GM18508 (cell line): Measurements from ENCODE around the gene ARHGAP24.

ENCODE experiments used
- ATAC-seq: cut with Tn5 transposase; IDR thresholded peaks from one replicate; pipeline ENCODE4 v1.9.1; 2021; ENCODE audit warnings: moderate number of reproducible peaks; ENCODE audit not compliant: insufficient read depth, unreplicated experiment

ARHGAP24 gene

DNA sequence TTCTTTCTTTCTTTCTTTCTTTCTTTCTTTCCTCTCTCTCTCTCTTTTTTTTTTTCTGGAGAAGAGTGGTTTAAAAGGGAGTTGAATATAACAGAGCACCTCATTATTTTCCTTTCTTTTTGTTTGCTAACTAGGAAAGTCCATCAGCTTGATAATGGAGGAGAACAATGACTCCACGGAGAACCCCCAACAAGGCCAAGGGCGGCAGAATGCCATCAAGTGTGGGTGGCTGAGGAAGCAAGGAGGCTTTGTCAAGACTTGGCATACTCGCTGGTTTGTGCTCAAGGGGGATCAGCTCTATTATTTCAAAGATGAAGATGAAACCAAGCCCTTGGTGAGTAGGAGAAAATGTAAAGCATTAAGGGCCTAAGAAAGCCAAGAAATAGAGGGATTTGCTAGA, 95.4 kb downstream of the ARHGAP24 start:
- no peak for ATAC-seq

DNA sequence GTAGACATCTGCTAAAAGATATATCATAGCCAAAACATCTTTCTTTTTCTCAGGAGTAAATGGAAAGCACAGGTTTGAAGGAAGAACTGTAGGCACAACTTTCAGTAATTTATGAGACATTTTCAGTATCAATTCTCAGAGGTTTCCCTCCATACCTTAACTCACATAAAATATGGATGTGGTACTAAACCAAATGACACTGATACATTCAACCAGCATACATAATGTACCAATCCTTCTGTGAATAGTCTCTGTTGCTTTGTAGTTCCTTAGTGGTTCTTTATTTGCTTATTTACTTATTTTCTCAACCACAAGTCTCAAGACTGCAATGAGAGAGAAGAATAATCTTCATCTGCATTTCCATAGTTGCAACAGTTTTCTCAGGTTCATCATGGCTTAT, 96.1 kb downstream of the ARHGAP24 start:
- ATAC-seq = no peak

DNA sequence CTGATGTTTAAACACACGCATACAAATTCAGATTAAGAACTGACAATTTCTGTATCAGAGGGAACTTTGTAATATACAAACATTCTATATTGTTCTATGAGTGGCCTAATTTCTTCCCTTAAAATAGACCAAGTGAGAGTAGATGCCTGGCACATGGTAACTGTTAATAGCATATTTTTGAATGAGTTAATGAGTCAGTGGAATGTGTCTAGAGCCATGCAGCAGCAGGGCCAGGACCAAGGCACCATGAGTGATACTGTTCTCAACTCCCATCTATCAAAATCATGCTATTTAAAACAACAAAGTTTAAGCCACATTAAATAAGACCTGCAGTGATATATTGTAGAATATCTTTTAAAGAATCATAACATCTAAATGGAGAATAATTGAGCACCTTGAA, 98.3 kb downstream of the ARHGAP24 start:
- no peak for ATAC-seq

DNA sequence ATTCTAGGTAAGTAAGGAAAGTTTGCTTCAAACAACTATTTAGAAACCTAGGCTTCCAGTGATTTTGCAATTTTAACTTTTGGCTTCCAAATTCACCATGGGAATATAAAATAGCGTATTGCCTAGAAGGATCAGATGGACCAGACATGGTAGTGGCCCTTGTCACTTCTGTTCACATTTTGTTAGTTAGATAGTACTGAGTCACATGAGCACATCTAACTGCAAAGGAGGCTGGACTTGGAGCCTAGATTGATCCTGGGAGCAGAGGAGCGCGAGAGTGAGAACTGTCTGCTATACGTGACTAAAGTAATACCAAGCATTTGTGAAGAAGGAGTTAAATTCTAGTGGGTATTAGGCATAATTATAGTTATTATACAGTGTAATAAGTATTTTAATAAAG, 102.4 kb downstream of the ARHGAP24 start:
- ATAC-seq = no peak

DNA sequence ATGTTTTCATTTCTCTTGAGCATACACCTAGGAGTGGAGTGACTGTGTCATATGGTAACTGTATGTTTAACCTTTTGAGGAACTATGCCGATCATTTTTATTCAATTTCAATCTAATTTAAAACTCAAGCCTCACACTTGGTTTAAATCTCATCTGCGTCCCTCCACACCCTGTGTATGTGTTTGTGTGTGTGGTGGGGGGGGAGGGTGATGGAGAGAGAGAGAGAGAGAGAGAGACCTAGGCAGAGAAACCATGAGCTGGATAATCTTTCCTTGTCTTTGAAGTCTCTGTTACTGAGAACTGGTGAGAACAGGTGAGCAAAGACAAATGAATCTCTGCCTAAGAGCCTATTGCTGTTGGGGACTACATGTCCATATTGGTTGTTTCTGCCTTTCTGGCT, 105.0 kb downstream of the ARHGAP24 start:
- no peak for ATAC-seq

DNA sequence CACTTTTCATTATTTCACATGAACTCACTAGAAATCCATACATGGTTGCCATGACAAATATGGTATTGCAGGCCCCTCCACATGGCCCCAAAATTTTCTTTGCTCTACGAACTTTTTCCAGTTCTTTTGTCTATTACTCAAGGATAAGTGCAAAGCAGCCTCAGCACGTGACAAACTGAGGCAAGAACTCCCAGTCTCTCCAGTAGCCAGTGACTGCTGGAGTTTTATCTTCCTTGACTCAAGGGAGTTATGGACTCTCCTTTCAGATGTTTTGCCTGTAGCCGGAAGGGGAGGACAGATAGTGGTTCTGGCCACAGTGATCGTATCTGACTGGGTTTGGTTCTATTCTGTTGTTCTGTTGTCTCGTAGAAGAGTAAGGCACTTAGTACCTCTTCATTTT, 105.5 kb downstream of the ARHGAP24 start:
- no peak for ATAC-seq

DNA sequence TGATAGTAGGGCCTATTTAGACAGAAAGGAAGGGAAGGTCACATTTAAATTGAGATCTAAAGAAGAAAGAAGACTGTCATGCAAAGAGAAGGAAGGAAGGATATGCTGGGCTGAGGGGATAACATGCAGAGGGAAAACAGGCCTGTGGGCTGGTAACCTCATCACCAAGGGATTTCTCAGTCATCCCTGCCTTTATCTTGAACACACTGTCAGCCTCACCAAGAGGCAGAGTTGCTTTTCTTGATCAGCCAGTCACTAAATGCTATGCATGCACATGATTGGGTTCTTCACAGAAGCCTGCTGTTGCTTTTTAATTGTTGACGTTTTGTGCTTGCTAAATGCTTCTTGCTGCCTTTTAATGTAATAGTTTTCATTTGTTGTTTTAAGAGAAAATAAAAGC, 113.0 kb downstream of the ARHGAP24 start:
- ATAC-seq = no peak

DNA sequence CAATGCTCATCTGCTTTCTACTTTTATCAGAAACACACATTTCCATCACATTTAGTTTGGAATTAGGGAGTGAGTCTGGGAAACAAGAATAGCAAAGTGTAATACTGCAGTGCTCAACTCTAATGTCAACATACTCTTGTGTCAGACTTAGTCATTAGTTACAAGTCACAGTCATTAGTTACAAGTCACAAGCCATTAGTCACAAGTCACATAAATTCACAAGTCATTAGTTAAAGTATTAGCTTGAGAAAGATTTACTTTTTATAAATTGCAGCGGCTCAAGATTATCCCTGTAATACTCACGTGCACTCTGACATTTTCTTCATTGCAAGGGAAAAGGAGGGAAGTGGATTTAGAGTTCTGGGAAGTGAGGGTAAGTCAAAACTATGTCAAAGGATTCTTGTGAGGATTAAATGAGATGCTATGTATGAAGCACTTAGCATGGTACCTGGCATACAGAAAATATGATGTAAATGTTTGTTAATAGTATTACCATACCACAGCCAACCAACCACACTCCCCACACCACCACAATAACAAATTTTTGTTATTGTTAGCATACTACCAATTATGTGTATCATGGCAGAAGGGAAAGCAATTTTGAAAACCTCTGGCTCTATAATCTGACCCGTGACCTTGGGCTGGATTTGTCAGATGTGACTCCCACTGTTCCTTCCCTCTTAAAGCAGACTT, 116.6 kb downstream of the ARHGAP24 start:
- no peak for ATAC-seq

DNA sequence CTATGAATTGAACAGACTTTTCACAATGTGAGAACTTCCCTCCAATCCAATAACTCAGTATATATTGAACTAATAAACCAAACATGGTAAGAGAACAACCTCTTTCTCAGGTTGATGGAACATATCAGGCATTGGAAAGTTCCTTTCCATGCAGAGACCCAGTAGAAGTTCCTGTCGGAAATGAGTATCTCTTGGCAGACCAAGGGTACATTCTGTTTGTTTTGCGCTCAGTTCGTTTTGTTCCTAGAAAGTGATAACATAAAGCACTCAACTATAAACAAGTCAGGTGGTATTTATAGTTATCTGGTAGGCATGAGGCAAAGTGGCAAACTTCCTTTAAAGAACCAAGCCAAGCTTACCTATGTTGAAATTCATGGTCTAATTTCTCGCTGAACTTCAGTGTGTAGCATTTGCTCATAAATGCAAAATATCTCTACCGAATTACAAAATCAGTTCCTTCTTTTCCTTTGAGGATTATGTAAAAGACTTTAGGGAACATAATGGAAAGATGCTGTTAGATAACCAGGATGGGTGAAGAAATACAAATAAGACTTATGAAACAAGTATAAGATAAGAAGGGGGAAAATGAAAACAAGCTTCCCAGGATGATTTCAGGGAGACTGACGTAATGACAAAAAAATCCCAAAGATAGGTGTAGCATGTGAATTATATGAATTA, 120.3 kb downstream of the ARHGAP24 start:
- ATAC-seq = no peak

DNA sequence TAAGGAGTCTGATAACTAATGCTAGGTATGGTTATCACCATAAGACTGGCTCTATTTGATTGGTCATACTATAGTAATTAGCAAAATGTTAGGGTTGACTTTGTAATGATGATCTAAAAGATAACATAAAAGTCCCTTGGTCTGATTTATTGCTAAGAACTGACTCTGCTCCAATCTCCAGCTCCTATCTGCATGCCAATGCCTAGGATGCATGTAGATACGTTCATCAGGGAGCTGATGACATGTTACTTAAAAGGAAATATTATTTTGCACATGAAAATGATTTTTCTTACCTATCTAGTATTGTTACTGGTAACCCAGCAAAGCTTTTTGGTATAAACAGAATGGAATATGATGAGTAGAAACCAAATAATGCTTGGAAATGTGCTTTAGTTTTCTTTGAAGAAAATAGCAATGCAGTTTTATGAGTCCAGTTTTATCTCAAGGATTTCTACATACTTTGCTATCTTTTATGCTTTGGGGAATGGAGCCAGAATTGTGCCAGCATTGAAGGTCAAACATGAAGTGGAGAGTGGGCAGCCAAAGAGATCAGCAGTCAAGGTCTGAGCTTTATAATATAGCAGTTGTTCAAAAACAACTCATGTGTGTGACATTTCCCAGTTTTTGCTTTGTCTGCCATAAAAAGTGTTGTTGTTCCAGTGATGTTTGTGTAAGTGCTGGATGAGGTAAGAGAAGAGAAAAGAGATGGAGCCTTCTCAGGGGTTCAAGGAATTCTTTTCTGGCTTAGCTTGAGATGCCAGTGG, 121.0 kb downstream of the ARHGAP24 start:
- no peak for ATAC-seq

DNA sequence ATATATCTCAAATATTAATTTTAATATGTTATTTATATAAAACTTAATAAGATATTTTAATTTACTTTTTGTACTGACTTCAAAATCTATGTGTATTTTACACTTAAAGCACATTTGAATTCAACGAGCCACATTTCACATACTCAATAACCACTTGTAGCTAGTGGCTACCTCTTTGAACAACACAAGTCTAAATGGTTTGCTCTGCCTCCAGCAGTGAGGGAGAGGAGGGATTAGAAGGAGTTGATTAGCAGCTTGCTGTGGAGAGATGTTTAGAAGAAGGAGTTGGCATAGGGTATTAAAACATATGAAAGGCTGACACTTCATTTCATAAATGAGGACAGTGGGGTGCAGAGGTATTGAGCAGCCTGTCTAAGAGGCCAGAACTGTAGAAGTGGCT, 124.0 kb downstream of the ARHGAP24 start:
- no peak for ATAC-seq

DNA sequence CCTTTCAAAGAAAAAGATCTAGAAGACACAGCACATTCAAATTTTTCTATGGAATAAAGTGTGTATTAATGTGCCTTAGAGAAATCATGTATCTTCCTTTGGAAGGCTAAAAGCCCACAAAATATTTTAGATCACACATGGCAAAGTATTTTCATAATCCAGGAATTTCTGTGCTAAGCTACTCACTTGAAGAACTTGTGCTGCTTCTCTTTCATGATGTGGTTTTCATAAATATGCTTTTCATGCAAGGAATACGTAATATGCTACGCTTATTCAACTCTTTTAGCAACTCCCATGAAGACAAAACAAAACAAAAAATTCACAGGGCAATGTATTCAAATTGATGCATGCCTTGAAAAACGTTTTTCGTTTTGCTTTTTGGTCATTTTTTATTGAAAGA, 125.6 kb downstream of the ARHGAP24 start:
- no peak for ATAC-seq

DNA sequence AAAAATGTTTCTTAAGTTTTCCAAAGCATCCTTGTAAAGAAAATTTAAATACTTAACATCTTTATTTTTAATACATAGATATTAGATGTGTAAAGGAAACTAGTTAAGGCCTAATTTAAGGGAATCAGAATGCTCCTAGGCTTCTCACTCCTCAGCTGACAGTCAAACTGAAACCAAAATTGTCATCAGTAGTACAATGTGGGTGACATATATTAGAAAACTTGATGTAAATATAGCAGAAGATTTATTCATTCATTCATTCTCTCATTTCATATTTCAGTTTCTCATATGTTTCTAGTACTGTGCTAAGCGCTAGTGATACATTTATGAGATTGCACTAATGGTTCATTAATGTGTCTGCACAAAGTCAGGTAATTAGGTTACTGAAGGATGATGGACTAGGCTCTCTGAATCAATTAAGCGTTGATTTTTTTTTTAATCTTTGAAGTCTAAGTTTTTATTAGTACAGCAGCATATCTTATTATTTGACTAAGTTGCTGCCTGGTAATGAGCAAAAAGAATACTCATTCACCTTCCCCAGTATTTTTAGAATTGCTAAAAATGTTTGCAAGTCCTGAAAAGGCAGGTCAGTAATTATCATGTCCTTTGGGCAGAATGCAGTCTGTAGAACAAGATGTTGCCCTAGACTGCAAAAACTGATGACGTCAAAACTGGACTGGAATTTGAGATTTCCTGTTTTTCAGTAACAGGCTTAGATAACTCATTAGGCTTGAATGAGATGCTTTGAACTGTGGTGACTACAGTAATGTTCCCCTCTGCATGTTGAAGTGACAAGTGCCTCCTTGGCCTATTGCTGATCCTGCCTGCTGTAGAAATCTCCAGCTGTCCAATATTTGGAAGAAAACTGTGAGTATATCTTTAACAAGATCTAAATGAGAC, 128.7 kb downstream of the ARHGAP24 start:
- peak; percentile 38 for ATAC-seq

DNA sequence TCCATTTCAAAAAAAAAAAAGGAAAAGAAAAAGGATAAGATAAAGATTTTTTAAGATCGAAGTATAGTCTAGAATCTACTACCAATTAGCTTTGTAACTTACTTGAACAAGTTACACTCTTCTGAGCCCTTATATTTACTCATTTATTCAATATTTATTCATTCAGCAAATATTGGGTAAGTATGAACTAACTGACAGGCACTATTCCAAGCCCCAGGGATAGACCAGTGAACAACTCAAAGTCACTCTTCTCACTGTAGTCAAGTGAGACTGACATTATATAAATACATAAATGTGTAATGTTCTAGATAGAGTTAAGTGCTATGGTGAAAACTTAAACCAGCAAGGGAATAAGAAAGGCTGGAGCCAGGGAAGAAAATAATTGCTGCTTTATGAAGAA, 131.6 kb downstream of the ARHGAP24 start:
- no peak for ATAC-seq

DNA sequence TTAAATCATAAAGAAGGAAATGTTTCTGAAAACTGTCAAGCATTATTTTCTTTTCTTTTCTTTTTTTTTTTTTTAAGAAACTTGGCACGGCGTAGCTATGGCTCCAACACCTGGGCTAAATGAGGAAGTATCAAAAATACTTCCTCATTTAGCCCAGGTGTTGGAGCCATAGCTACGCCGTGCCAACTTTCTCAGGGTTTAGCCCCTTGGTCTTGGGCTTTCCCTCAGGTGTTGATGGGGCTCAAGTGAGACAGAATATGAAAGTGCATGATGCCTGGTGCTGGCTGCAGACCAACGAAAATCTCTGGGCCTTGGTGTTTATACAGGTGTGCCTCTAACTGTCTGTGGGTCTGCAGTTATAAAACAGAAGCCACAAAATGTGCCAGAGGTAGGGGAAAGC, 132.7 kb downstream of the ARHGAP24 start:
- peak; percentile 29 for ATAC-seq

DNA sequence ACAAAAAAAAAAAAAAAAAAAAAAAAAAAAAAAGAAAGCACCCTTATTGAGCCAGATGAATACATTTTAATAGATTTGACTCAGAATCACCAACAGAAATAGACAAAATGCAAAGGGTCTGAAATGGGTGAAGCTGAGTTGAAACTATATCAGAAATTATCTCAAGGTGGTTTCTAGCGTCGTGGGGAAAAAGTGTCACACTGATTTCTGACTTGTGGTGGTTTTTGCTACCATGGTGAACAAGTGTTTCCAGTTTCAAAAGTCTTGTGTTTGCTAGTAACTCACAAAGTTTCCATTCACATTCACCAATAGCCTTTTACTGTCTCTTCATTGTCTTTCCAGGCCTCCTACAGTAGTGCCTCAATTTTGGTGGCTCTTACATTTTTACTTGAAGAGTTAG, 135.5 kb downstream of the ARHGAP24 start:
- peak; percentile 85 for ATAC-seq

DNA sequence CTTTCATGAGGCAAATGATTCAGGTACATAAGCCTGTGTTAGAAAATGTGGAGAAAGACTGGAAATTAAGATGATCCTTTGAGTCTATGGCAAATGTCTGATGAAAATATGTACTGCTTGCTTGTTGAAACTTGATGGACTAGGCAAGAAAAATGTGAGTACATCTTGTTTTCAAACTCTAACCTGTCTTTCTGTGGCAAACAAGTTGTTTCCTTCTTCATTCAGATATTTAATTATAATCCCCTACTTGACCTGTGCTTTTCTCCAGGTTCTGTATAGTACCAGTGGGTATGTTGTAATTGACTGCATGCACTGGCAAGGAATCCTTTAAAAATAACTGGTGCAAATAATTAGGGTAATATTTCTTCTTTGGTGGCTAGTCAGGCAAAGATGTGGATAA, 136.7 kb downstream of the ARHGAP24 start:
- no peak for ATAC-seq

DNA sequence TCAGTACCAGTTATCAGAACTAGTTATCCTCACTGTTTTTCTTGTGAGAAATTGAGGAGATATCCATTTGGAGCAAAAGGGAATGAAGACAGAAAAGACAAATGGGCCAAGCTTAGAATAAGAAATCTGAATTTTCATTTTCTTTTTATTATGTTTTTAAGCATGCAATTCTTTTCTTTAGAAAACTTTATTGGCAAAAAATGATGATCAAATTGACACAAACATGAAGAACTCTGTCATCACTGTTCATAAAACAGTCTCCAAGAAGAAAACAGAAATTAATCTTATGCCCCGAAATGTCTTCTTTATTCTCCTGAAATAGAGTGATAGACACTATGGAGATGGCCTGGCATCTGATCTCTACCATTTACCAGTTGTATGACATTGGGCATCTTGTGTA, 139.0 kb downstream of the ARHGAP24 start:
- ATAC-seq = no peak

DNA sequence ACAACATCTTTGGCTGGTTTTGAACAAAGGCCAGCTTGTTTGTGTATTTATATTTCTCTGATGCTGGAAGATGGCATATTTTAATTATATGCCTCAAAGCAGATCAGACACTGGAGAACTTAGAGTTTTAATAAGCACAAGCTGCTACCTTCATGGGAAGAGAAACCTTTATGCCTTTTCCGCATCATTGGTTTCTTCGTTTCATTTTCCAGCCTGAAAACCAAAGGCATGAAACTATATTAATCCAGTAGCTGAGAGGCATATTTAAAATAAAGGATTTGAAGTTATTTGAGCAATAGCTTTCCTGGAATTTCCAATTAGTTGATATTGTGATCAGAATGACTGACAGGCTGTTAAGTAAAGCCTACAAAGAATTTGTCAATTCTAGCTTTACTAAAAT, 141.0 kb downstream of the ARHGAP24 start:
- no peak for ATAC-seq

DNA sequence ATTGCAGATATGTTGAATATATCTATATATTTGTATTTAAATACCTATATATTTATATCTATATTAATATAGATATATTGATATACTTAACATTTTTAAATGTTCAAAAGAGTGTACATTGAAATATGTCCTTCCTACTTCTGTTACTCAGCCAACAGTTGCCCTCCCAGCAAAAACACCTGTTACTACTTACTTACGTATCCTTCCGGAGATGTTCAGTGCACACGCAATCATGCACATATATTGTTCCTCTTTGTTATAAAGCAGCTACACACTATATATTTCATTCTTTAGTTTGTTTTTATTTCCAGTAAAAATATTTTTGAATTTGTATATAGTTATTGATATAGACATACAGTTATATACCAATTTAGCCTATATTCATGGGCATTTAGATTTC, 142.3 kb downstream of the ARHGAP24 start:
- no peak for ATAC-seq

DNA sequence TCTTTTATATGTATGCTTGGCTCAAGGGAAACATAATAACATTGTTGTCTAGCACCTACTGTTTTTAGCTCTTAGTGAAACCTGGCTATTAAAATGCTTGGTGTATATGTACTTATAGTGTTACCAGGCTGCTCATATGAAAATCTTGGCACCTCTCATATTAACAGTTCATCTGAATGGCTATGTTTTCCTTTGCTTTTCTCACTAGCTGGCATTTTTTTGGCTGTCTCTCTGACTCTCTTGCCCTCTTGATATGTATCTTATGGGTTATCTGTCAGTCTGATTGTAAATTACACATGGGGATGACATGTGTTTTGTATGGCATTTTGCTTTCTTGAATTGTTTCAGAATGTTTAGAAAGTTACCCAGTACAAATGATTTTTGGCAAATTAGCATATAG, 158.0 kb downstream of the ARHGAP24 start:
- ATAC-seq = no peak
